GM21723 (cell line): ENCODE measurements around the gene SEL1L2.

Experiments used
- ATAC-seq: cut with Tn5 transposase; IDR thresholded peaks from one replicate; pipeline ENCODE4 v1.9.1; 2021; ENCODE audit warnings: mild to moderate bottlenecking, moderate library complexity; ENCODE audit not compliant: unreplicated experiment

SEL1L2 gene

DNA sequence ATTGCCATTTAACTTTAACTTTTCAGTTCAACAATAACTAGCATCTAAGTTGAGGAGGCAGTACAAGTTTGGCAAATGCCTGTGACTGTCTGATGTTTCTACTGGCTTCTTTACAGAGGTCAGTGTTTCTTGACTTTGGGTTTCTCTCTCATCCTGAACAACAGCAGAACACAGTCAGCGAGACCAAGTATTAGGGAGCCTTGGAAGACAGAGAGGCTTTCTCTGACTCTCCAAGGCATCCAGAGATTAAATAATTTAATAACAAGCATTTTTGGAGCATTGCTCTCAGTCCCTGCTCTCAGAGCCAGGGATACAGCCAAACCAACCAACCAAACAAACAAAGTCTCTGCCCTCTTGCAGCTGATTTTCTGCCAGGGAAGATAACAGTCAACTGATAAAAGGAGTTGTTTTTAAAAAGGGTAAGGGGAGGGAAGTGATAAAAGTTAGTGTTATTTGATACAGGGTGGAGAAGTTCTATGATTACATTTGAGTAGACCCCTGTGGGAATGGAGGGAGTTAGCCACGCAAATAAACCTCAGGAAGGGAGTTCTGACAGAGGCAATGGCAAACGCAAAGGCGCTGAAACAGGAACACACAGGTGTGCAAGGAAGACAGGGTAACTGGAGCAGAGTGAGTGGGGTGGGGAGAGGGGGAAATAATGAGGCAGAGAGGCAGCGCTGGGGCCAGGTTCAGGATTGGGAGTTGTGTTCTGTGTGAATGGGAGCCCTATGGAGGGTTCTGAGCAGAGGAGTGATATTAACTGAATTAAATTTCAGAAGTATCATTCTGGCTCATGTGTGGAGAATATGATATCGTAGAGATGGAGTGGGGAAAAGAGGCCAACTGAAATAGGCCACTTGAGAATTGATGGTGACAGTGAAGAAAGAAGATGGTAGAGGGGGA, 55.2 kb downstream of the SEL1L2 start:
- ATAC-seq: no peak

DNA sequence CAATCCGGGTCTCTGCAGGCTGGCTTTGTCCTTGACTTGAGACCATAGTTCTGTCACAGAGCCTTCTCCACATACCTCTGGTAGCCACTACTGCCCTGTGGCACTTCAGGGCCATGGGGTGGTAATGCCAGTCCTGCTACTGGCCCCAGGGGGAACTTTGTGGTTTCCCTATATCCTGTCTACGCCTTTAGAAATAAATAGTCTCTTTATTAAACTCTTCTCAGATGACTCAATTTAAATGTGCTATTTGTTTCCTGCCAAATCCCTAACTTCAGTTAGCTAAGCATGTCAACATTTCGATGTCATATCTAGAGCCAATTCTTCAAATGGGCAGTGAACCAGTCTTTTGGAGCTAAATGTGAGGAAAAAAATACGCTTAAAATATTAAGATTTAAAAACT, 60.1 kb downstream of the SEL1L2 start:
- ATAC-seq: no peak

DNA sequence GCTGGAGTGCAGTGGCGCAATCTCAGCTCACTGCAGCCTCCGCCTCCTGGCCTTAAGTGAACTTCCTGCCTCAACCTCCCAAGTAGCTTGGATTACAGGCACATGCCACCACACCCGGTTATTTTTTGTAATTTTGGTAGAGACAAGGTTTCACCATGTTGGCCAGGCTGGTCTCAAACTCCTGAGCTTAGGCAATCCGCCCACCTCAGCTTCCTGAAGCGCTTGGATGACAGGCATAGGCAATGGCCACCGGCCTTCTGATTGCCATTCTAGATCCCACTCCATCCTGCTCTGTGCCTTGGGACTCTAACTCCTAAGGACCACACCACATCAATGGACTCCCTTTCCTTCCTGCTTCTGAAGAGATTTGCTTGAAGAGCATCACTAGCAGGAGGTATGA, 60.6 kb downstream of the SEL1L2 start:
- no peak for ATAC-seq

DNA sequence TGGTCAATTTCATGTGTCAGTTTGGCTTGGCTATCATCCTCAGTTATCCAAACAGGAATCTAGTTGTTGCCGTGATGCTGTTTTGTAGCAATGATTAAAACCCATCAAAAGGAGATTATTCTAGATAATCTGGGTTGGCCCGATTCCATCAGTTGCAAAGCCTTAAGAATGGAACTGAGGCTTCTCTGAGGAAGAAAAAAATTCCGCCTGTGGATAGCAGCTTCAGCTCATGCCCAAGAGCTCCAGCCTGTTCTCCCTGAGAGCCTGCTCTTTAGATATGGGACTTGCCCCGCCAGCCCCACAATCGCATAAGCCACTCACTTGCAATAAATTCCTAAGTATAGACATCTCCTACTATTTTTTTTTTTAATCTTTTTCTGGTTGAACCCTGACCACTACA, 61.5 kb downstream of the SEL1L2 start:
- ATAC-seq: no peak

DNA sequence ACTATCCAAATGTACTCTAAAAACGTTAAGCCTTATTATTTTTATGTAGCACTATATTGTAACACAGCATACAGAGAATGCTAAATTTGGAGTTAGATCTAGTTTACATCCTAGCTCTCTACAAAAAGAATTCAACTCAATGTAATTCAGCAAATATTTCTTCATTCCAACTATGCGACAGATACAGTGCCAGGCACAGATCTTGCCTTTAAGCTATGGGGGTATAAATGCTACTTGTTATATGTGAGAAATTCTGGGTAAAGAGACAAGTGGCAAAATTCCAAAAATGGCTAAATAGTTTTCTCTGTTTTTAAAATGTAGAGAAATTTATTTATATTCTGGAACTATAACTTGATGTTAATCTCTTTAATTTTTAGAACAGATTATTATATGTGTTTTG, 63.2 kb downstream of the SEL1L2 start:
- no peak for ATAC-seq

DNA sequence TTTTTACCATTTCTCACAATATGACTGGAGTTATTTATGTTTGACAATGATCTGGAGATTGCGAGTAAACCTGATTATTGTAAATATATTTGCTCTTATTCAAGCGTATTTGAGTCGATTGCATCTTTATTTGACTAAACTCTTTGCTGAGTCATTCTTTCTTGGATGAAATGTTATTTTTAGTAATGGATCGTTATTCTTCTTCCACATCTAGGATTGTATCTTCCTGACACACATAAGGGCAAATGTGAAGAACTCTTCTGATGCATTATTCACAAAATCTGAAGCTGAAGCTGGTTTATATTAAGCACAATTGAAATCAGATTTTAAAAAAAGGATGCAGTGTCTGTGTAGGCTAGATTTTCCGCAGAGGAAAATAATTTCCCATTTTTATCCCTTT, 68.2 kb downstream of the SEL1L2 start:
- ATAC-seq: no peak

DNA sequence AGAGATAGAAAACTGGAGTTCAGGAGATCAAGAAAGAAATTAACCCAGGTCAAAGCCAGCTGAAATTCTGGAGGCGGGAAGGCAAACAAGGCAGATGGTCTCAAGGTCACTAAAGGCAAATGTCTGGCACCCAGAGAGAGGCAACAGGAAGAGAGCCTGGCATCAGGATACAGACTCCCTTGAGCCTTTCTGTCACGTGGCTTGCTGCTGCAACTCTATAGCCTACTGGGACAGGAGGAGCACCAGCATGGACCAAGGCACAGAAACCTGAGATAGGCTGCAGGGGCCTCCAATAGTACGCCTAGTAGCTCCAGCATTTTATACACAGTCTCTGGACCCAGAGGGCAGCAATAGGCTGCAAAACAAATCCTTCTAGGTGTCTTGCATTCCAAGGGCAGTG, 75.1 kb downstream of the SEL1L2 start:
- no peak for ATAC-seq

DNA sequence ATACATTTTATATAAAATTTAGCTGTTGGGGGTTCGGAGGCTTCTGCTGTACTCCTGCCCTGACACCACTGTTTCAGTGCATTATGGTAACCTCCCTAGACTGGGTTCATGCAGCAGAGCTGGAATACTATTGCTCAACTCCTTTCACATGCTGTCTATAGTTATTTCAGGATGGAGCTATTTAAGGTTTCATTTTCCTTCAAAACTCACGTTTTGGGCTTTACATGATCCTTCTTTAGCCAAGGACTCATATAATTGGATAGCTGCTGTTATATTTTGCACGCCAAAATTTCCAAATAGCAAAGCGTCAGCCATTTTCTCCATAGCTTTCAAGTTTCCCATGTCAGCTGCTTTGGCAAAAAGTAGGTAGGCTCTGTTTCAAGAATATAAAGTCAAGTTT, 76.8 kb downstream of the SEL1L2 start:
- ATAC-seq: no peak

DNA sequence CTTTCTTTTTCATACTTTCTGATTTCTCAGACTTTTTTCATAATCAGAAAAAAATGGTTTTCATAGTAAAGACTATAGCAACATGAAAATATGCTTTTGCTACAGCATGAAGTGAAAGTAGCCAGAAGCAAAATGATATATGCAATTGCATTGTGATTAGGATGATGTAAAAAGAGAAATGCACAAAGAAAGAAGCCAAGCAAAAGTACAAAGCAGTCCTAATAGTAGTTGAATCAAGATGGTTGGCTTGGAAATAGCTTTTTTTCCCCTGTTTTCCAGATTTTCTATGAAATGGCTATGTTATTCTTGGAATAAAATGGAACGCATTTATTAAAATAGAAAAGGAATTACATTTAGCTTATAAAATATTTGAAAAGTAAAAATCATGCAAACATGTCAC, 77.3 kb downstream of the SEL1L2 start:
- no peak for ATAC-seq

DNA sequence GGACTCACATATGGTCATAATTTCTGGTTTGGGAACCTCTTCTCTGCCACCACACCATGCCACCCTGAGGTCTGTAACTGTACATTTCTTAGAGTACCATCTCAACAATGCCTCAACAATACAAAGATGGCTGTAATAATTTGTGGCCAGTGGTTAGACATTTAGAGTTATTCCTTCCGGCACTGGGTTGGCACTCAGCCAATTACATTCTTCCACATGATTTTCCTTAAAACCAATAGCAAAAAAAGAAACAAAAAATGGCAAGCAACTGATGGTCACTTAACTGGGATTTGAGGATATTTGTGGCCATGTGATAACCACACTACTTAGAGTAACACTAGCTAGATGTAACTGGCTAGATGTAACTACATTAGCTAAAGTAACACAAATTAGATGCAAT, 79.9 kb downstream of the SEL1L2 start:
- no peak for ATAC-seq

DNA sequence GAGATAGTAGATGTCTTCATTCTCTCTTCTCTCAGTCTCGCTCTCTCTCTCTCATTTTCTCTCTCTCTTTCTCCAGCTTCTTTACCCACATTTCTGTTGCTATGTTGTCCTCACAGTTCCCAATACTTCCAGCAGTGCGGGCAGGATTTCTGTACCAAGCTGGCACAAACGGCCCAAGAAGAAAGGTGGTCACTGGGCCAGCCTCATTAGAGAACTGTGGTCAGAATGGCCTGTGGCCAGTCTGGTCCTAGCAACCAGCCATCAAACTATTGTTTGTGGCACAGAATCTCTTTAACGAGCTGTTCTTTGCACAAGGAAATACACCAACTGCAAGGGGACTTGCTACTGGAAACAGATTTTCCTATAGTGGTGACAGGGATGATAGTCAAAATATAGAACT, 81.3 kb downstream of the SEL1L2 start:
- ATAC-seq: no peak

DNA sequence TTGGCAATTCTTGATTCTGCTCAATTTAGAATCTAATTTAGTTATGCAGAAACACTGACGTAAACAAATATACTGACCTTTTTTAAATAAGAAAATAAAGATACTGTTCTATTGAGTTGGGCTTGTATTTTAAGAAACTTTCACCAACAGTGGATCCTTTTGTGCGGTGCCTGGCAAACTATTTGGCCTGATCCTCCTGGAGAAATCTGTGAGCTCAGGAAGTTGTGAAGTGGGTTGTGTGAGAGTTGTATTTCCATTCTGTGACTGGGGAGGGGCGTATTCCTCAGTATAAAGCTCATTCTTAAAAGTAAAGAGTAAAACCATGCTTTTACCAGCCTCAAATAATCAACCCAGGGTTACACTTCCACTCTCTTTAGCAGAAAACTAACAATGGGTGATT, 85.6 kb downstream of the SEL1L2 start:
- ATAC-seq: no peak

DNA sequence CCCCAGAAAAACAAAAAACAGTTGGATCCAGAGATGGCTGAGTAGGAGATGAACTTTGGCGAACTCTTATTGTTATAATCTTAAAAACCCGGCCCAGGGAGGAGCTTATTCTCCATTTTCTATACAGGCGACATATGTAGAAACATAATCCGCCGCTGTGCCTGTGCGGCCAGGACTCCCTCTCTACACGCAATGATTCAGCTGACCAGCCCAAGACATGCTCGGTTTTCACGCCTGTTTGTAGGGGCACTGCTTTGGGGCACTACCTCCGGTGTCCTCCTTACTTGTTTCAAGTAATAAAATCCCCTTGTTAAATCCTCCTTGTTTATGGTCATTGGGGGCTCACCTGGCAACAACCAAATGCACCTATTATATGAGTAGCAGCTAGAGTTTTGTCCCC, 89.9 kb downstream of the SEL1L2 start:
- no peak for ATAC-seq

DNA sequence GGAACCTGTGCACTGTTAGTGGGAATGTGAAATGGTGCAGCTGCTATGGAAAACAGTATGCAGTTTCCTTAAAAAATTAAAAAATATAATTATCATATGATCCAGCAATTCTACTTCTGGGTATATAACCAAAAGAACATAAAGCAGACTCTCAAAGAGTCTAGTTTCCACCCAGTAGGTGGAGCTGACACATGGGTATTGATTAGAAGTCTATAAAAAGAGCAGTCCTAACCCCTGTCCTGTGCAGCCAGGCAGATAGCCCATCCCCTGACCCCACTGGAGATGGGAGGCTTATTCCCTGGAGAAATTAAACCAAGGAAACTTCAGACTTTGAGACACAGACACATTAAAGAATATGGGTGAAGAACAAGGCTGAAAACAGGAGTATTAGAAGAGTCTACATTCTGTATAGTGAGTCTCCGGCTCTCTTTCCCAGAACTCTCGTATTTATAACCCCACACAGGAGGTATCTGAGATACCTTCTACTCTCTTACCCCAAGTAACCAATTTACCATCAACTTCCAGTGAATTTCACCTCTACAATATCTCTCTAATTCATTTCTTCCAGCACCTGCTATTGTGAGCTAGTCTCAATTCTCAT, 92.3 kb downstream of the SEL1L2 start:
- no peak for ATAC-seq

DNA sequence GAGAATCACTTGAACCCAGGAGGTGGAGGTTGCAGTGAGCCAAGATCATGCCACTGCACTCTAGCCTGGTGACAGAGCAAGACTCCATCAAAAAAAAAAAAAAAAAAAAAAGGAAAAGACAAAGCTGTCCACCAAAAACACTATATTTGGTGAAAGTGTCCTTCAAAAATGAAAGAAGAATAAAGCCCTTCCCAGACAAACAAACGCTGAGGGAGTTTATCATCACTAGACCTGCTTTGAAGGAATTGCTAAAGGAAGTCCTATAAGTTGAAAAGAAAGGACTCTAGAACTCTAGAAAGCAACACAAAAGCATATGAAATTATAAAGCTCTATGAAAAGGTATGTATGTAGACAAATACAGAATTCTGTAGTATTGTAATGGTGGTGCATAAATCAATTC, 98.8 kb downstream of the SEL1L2 start:
- ATAC-seq: no peak

DNA sequence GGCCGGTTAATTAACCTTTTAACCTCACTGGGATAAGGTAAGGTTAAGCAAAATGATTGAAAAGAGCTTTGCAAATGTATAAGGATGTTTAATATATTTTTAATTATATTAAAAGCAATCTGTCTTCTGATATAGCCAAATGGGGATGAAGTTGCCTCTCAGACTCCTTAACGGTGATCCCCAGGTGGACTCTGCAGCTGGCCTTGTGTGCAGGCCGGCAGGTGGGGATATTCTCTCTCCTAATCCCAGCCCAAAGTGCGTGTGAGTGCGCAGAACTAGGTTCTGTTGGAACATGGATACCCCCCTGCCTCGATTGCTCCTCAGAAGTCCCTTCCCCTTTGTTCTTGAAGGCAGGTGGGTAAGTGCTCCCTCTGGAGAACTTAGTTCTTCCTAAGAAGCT, 105.6 kb downstream of the SEL1L2 start:
- no peak for ATAC-seq

DNA sequence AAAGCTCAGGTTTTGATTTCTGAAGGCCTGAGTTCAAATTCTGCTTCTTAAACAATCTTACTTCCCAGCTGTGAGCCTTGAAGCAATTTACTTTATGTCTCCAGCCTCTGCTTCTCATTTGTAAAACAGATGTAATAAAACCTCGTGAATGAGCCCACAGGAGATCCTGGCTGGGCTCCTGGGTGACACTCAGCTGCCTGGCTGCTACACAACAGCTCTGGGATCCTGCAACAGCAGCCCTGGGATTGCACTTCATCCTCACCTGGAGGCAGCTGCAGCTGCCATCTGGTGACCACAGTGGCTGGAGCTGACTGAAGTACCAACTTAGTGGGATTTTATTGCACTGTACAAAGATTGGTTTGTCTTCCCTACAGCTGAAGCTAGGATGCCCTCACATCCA, 107.0 kb downstream of the SEL1L2 start:
- ATAC-seq: no peak

DNA sequence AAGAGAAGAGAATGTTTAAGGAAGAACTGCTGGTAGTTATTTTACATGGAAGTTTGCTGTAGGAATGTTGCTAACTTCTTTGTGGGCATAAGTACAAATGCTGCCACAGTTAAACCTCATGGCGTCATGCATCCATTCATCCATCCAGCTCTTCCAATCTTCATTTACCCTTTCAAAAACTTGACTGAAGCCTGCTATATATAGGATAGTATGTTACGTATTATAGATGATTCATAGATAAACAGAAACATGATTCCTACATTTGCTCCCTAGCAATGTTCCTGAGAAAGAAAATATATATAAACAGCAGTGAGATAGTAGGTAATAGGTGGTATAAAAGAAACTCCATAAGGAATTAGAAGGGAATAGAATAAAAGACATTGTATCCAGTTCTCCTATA, 111.8 kb downstream of the SEL1L2 start:
- ATAC-seq: no peak

DNA sequence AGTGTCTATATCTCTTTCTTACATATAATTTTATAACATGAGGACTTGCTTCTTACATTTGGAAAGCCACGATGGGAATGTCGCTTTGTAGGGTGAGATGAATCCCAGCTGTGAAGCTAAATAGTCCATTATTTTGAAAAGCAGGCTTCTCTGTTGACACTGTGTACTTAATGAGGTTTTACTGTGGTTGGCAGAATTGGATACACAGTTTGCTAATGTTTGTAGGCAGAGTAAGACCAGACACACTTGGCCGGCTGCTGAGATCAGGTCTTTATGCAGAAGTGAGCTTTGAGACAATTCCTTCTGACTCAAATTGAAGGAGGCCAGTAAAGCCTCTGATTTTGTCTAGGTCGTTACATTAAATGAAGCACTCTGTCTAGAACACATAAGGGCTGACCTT, 112.6 kb downstream of the SEL1L2 start:
- ATAC-seq: no peak

DNA sequence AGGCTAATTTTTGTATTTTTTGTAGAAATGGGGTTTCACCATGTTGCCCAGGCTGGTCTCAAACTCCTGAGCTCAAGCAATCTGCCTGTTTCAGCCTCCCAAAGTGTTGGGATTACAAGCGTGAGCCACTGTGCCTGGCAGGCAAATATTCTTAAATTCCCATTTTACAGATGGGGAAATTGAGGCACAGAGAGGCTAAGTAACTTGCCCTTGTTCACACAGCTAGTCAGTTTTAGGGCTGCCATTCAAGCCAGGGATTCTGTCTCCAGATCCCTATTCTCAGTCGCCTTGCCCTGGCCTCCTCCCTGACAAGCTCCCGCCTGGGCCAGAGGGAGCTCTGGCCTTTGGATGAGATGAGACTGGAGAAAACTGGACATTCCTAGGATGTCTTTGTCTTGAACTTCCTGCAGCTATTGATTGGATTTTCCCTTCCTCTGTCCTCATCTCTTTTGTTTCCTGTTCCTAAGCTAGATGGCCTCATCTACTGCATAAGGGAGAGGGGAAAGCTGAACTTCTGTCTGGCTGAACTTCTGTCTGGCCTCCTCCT, 115.1 kb downstream of the SEL1L2 start:
- ATAC-seq: no peak

DNA sequence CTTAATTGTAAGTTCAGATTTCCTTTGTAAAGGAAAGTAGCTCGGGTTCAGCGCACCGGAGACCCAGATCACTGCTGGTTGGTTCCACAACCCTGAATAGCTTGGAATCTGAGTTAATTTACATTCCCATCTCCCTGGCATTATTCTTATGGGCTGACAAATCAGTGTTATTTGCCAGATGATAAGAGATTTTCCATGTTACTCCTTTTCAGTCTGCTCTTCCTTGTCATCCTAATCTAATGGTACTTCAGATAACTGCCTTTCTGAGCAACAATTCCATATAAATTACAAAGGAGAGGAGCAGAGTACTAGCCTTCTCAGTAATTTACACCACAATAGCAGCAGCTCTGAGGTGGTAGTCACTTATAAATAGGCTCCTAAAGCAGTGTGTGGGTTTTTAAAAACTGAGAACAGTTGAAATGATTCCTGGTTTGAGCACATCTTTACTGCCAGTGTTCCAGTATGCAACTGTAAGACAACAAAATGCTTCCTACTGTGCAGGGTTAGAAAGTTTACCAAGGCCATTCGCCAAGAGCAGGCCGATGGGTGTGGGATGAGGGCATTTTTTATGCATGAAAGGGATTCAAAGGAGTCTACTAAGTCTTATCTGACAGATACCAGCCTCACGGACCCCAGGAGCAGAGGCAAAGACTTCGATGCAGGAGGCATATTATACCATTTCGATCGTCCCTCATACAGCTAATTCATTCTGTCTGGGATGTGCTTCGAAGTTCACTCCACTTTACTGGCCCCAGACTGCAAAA, 115.8 kb downstream of the SEL1L2 start:
- ATAC-seq: no peak

DNA sequence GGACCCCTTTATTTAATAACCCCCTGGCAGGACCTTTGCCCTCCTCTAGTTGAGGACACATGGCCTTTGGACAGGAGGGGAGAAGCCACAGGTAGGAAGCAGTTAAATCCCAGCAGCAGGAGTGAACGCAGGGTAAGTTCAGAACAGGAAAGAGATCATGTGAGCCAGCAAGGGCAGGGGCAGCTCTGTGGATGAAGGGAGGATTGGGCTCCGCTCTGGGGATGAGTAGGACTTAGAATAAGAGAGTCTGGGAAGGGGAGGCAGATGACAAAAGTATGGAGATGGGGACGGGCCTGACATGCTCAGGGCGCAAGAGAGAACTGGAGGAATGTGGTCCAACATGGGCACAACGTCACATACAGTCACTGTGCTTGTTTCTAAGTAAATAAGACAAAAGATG, 116.6 kb downstream of the SEL1L2 start:
- no peak for ATAC-seq
